GM18909 (cell line): ENCODE data around the gene AGRP.
"Not testable (repeated sequence)": the region's sequence is repeated elsewhere in the genome, so short reads cannot be mapped to it uniquely, and the experiment has no call there.

Experiments
- ATAC-seq: cut with Tn5 transposase; IDR thresholded peaks from one replicate; pipeline ENCODE4 v1.9.1; 2021; ENCODE audit warnings: mild to moderate bottlenecking; ENCODE audit not compliant: unreplicated experiment, poor library complexity

The AGRP gene

GRCh38 chr16:67504031-67505021 is 21.0 kb upstream of the AGRP start:
- ATAC-seq, result no peak

- ATAC-seq, result no peak
Observed at GRCh38 chr16:67499106-67499505, 15.8 kb upstream of the AGRP start.

GRCh38 chr16:67490335-67491096 is 7.2 kb upstream of the AGRP start:
- no peak for ATAC-seq

GRCh38 chr16:67489401-67490083 is 6.2 kb upstream of the AGRP start:
- no peak for ATAC-seq

GRCh38 chr16:67487561-67487960 is 4.2 kb upstream of the AGRP start:
- ATAC-seq, result not testable (repeated sequence)

- no peak for ATAC-seq
Observed at GRCh38 chr16:67486805-67487204, 3.5 kb upstream of the AGRP start.

- ATAC-seq, result no peak
Observed at GRCh38 chr16:67483731-67484525, 581 bp upstream of the AGRP start.

GRCh38 chr16:67482233-67482924 is 968 bp downstream of the AGRP start:
- no peak for ATAC-seq

- peak; percentile 12 for ATAC-seq
Observed at GRCh38 chr16:67481561-67482232, 1.6 kb downstream of the AGRP start.

- ATAC-seq, result peak; percentile 93
Observed at GRCh38 chr16:67480833-67481560, 2.4 kb downstream of the AGRP start, which contains the start of gene ATP6V0D1. TSS of gene ATP6V0D1 (minus strand) at chr16:67481157. CDS start at chr16:67481086, 71 bp downstream.

GRCh38 chr16:67477960-67478554 is 5.3 kb downstream of the AGRP start:
- no peak for ATAC-seq

GRCh38 chr16:67474551-67475455 is 8.5 kb downstream of the AGRP start:
- ATAC-seq, result no peak

GRCh38 chr16:67471758-67472384 is 11.5 kb downstream of the AGRP start:
- no peak for ATAC-seq

- ATAC-seq, result no peak
Observed at GRCh38 chr16:67470359-67470758, 13.0 kb downstream of the AGRP start.

GRCh38 chr16:67468731-67469130 is 14.6 kb downstream of the AGRP start:
- no peak for ATAC-seq

- no peak for ATAC-seq
Observed at GRCh38 chr16:67466581-67466980, 16.8 kb downstream of the AGRP start.
